ENCODE results near the gene ACSBG1.

- TF ChIP-seq EZH2phosphoT487 (conservative IDR thresholded peaks at IDR 0.05; ENCODE audit: low read length), result no peak
- TF ChIP-seq, protein P1, sequence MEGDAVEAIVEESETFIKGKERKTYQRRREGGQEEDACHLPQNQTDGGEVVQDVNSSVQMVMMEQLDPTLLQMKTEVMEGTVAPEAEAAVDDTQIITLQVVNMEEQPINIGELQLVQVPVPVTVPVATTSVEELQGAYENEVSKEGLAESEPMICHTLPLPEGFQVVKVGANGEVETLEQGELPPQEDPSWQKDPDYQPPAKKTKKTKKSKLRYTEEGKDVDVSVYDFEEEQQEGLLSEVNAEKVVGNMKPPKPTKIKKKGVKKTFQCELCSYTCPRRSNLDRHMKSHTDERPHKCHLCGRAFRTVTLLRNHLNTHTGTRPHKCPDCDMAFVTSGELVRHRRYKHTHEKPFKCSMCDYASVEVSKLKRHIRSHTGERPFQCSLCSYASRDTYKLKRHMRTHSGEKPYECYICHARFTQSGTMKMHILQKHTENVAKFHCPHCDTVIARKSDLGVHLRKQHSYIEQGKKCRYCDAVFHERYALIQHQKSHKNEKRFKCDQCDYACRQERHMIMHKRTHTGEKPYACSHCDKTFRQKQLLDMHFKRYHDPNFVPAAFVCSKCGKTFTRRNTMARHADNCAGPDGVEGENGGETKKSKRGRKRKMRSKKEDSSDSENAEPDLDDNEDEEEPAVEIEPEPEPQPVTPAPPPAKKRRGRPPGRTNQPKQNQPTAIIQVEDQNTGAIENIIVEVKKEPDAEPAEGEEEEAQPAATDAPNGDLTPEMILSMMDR (IDR thresholded peaks at IDR 0.05; ENCODE audit: insufficient read depth, low read length, poor library complexity, severe bottlenecking), result peak; percentile 40
Measured at GRCh38 chr15:78131295-78132061, 102.9 kb downstream of the ACSBG1 start, which contains the start of gene CIB2.

Data from SU-DHL-6 (cell line).